H1 (cell line): ENCODE measurements around the gene ZMIZ1. TPM values are rescaled to one million over a fixed set of nuclear protein-coding genes. Genes with fewer than 3 reads are reported as not detected.
A peak's percentile ranks its signal among the peaks of the same experiment; 100 is the strongest.

Experiments used
- CTCF ChIA-PET: fragments of 300-600 bp; sonication (Branson Sonifier 250); formaldehyde crosslinking; loops from one replicate; lab custom pipeline; 2021; ENCODE audit not compliant: partially characterized antibody; lab: Charles Lee
- POLR2A ChIA-PET: fragments of 300-600 bp; sonication (Branson Sonifier 250); formaldehyde crosslinking; loops from one replicate; lab custom pipeline; 2021; ENCODE audit warnings: inconsistent platforms; ENCODE audit not compliant: partially characterized antibody; lab: Charles Lee
- DNase-seq, 2 experiments: peaks; one replicate each; pipeline versions ENCODE4 v3.0.0 to v3.0.0-alpha.2; 2010 to 2022; ENCODE audit warnings: low spot score in 2 of 2, low read depth in 1 of 2, mixed read lengths in 1 of 2
- FAIRE-seq: peaks from 2 replicates; lab custom pipeline; 2011; peaks lifted over from hg19 to GRCh38; lab: Jason Lieb, UNC
- H2AFZ ChIP-seq: 2 replicates; pipeline ENCODE4 v1.8.1; 2012; ENCODE audit warnings: low read length, inconsistent platforms
- H2AK5ac ChIP-seq: 2 replicates; pipeline ENCODE4 v1.6.1; 2013; ENCODE audit warnings: low read depth, low read length
- H2BK120ac ChIP-seq: replicated peaks from 2 replicates; pipeline ENCODE3; 2013; ENCODE audit warnings: low read depth, low read length, inconsistent platforms
- H2BK12ac ChIP-seq: 2 replicates; pipeline ENCODE4 v1.6.1; 2013; ENCODE audit warnings: low read depth, low read length
- H2BK15ac ChIP-seq: 2 replicates; pipeline ENCODE4 v1.6.1; 2013; ENCODE audit warnings: low read length
- H2BK20ac ChIP-seq: 2 replicates; pipeline ENCODE4 v1.6.1; 2013; ENCODE audit warnings: low read length
- H2BK5ac ChIP-seq: 2 replicates; pipeline ENCODE4 v1.6.1; 2013; ENCODE audit warnings: low read depth, low read length
- H3K14ac ChIP-seq: 2 replicates; pipeline ENCODE4 v1.6.1; 2013; ENCODE audit warnings: inconsistent platforms; ENCODE audit not compliant: insufficient read length
- H3K18ac ChIP-seq: 2 replicates; pipeline ENCODE4 v1.6.1; 2013; ENCODE audit warnings: low read length; ENCODE audit errors: extremely low read depth
- H3K23ac ChIP-seq: 2 replicates; pipeline ENCODE4 v1.6.1; 2013; ENCODE audit warnings: inconsistent platforms; ENCODE audit not compliant: insufficient read length
- H3K23me2 ChIP-seq: 2 replicates; pipeline ENCODE4 v1.6.1; 2013; ENCODE audit warnings: low read depth, low read length
- H3K27ac ChIP-seq: 2 replicates; pipeline ENCODE4 v1.6.1; 2011; ENCODE audit warnings: low read depth, low read length, inconsistent platforms
- H3K27me3 ChIP-seq, 4 experiments: replicated peaks in 1 of 4; 1 replicate in 1 of 4; 2 replicates in 3 of 4; pipeline versions ENCODE4 v1.6.1 to v1.8.1; 2011 to 2013; ENCODE audit warnings: low read length in 3 of 4, mild to moderate bottlenecking in 3 of 4, inconsistent platforms in 2 of 4, mixed read lengths in 2 of 4, moderate library complexity in 1 of 4; ENCODE audit not compliant: control insufficient read depth in 3 of 4, insufficient read depth in 3 of 4; ENCODE audit errors: extremely low read depth in 1 of 4
- H3K36me3 ChIP-seq, 4 experiments: 2 replicates each; pipeline versions ENCODE4 v1.6.1 to v1.8.1; 2011 to 2013; ENCODE audit warnings: mild to moderate bottlenecking in 4 of 4, low read length in 3 of 4, moderate library complexity in 2 of 4, control low read depth in 1 of 4, inconsistent platforms in 1 of 4; ENCODE audit not compliant: insufficient read depth in 4 of 4, control insufficient read depth in 2 of 4
- H3K4ac ChIP-seq: replicated peaks from 2 replicates; pipeline ENCODE3; 2013; ENCODE audit warnings: low read length, low read depth, mixed read lengths, inconsistent platforms; ENCODE audit not compliant: insufficient read length
- H3K4me1 ChIP-seq, 4 experiments: replicated peaks in 1 of 4; 1 replicate in 1 of 4; 2 replicates in 3 of 4; pipeline versions ENCODE4 v1.6.1 to v1.8.1; 2011 to 2013; ENCODE audit warnings: low read length in 3 of 4, inconsistent platforms in 2 of 4, mixed read lengths in 1 of 4; ENCODE audit not compliant: insufficient read depth in 4 of 4, control insufficient read depth in 3 of 4
- H3K4me2 ChIP-seq, 2 experiments: 2 replicates each; pipeline versions ENCODE4 v1.6.1 to v1.8.1; 2011 to 2013; ENCODE audit warnings: low read depth in 2 of 2, low read length in 2 of 2, control low read depth in 1 of 2, inconsistent platforms in 1 of 2, mild to moderate bottlenecking in 1 of 2; ENCODE audit not compliant: insufficient read depth in 1 of 2
- H3K4me3 ChIP-seq, 4 experiments: fragments of 200-600, 300-600 bp in 1 of 4; sonication (generic), shearing (Covaris generic), sonication (Bioruptor Twin) in 1 of 4; 2 replicates each; pipeline versions ENCODE4 v1.5.1 to v1.8.1; 2011 to 2016; ENCODE audit warnings: low read length in 4 of 4, low read depth in 3 of 4, control low read depth in 2 of 4, inconsistent platforms in 2 of 4, mild to moderate bottlenecking in 2 of 4, mixed read lengths in 1 of 4, moderate library complexity in 1 of 4; ENCODE audit not compliant: insufficient read depth in 2 of 4; ENCODE audit errors: extremely low read depth in 1 of 4
- H3K56ac ChIP-seq: replicated peaks from 2 replicates; pipeline ENCODE3; 2013; ENCODE audit warnings: low read depth, mild to moderate bottlenecking, mixed read lengths, low read length, inconsistent platforms; ENCODE audit not compliant: insufficient read length
- H3K79me1 ChIP-seq: 2 replicates; pipeline ENCODE4 v1.6.1; 2013; ENCODE audit warnings: low read depth, low read length, control low read depth
- H3K79me2 ChIP-seq, 2 experiments: 2 replicates each; pipeline versions ENCODE4 v1.6.1 to v1.8.1; 2012 to 2013; ENCODE audit warnings: low read length in 2 of 2, mild to moderate bottlenecking in 2 of 2, inconsistent platforms in 1 of 2; ENCODE audit not compliant: insufficient read depth in 2 of 2, control insufficient read depth in 1 of 2
- H3K9ac ChIP-seq, 4 experiments: replicated peaks in 1 of 4; 1 replicate in 1 of 4; 2 replicates in 3 of 4; pipeline versions ENCODE4 v1.6.1 to v1.8.1; 2011 to 2013; ENCODE audit warnings: low read depth in 3 of 4, low read length in 3 of 4, control low read depth in 2 of 4, mild to moderate bottlenecking in 2 of 4, moderate library complexity in 2 of 4, inconsistent platforms in 1 of 4; ENCODE audit errors: extremely low read depth in 1 of 4
- H3K9me3 ChIP-seq, 2 experiments: 2 replicates each; pipeline versions ENCODE4 v1.6.1 to v1.8.1; 2012 to 2013; ENCODE audit warnings: mild to moderate bottlenecking in 2 of 2, moderate library complexity in 2 of 2, control low read depth in 1 of 2, inconsistent platforms in 1 of 2, low read depth in 1 of 2, low read length in 1 of 2, mixed read lengths in 1 of 2; ENCODE audit not compliant: insufficient read depth in 2 of 2
- H4K20me1 ChIP-seq, 2 experiments: replicated peaks in 1 of 2; 2 replicates each; pipeline versions ENCODE3 to v1.8.1; 2011 to 2013; ENCODE audit warnings: inconsistent platforms in 2 of 2, low read length in 2 of 2, mild to moderate bottlenecking in 1 of 2; ENCODE audit not compliant: insufficient read depth in 2 of 2, control insufficient read depth in 1 of 2
- H4K5ac ChIP-seq: 2 replicates; pipeline ENCODE4 v1.6.1; 2013; ENCODE audit warnings: low read length, low read depth, mixed read lengths, inconsistent platforms; ENCODE audit not compliant: insufficient read length
- H4K8ac ChIP-seq: 2 replicates; pipeline ENCODE4 v1.8.0; 2013; ENCODE audit warnings: mild to moderate bottlenecking, moderate library complexity, low read length, inconsistent platforms; ENCODE audit not compliant: insufficient read depth; ENCODE audit errors: extremely low read depth
- H4K91ac ChIP-seq: replicated peaks from 2 replicates; pipeline ENCODE3; 2013; ENCODE audit warnings: low read length, mixed read lengths, inconsistent platforms; ENCODE audit not compliant: insufficient read length
- BACH1 ChIP-seq: IDR thresholded peaks from 2 replicates; pipeline ENCODE4 v1.6.1; 2012; ENCODE audit warnings: low read length, improper control_type of control experiment
- CREB1 ChIP-seq: IDR thresholded peaks from 2 replicates; pipeline ENCODE4 v1.6.1; 2012; ENCODE audit warnings: inconsistent platforms
- HDAC2 ChIP-seq, 2 experiments: fragments of 300-600 bp in 1 of 2; sonication (generic) in 1 of 2; IDR thresholded peaks; 2 replicates each; pipeline ENCODE4 v1.6.1; 2011 to 2012; ENCODE audit warnings: low read depth in 2 of 2, low read length in 2 of 2, mild to moderate bottlenecking in 2 of 2, moderate library complexity in 2 of 2, borderline replicate concordance in 1 of 2, inconsistent platforms in 1 of 2
- POU5F1 ChIP-seq: IDR thresholded peaks from 2 replicates; pipeline ENCODE4 v1.6.1; 2011; ENCODE audit warnings: low read depth, mild to moderate bottlenecking, low read length, moderate library complexity
- RBBP5 ChIP-seq: IDR thresholded peaks from 2 replicates; pipeline ENCODE4 v1.7.1; 2012; ENCODE audit warnings: low read depth, mild to moderate bottlenecking, inconsistent platforms, low read length, moderate library complexity, borderline replicate concordance
- SIN3A ChIP-seq, 2 experiments: IDR thresholded peaks in 1 of 2; conservative IDR thresholded peaks in 1 of 2; 2 replicates each; pipeline ENCODE4 v1.6.1; 2011 to 2012; ENCODE audit warnings: low read length in 2 of 2, improper control_type of control experiment in 1 of 2, low read depth in 1 of 2, mild to moderate bottlenecking in 1 of 2
- SIX5 ChIP-seq: IDR thresholded peaks from 2 replicates; pipeline ENCODE4 v1.6.1; 2011; ENCODE audit warnings: mild to moderate bottlenecking, low read depth, low read length
- TAF1 ChIP-seq: IDR thresholded peaks from 2 replicates; pipeline ENCODE4 v1.6.1; 2011; ENCODE audit warnings: mild to moderate bottlenecking, low read depth, low read length
- TCF12 ChIP-seq: IDR thresholded peaks from 2 replicates; pipeline ENCODE4 v1.6.1; 2011; ENCODE audit warnings: low read depth, mild to moderate bottlenecking, low read length
- WGBS, 2 experiments: shearing (Covaris generic) in 1 of 2; methylation state at CpG; one replicate each; pipeline versions ENCODE4 v1.1.6 to v1.1.7; 2013 to 2015; ENCODE audit warnings: low lambda C conversion rate in 2 of 2, mixed read lengths in 2 of 2, inconsistent platforms in 1 of 2, low coverage in 1 of 2, missing lambda C conversion rate in 1 of 2; ENCODE audit not compliant: insufficient replicate concordance in 2 of 2, insufficient coverage in 1 of 2, insufficient read length in 1 of 2; ENCODE audit errors: extremely low coverage in 1 of 2, missing lambda C conversion rate in 1 of 2; 5-methylcytosine and 5-hydroxymethylcytosine counted together
- polyA plus RNA-seq, 7 experiments: library from polyadenylated mRNA; depleted of rRNA in 3 of 7; stranded (reverse) in 5 of 7; unstranded in 2 of 7; fragments of >200 nt in 5 of 7; fragments of 200-250 nt in 2 of 7; gene quantifications; 1 replicate in 5 of 7; 2 replicates in 1 of 7; 4 replicates in 1 of 7; pipeline versions ENCODE4 v1.2.1 to v1.2.3, GENCODE V29; 2011 to 2013; ENCODE audit warnings: missing spikeins in 2 of 7, mixed read lengths in 2 of 7
- total RNA-seq: library from RNA; stranded (reverse); fragmentation: NEBNext Ultra II Directional; extraction: Animal tissue kit (Norgen Biotek cat#: 25700); gene quantifications from 2 replicates; pipeline ENCODE4 v1.2.1, GENCODE V29; 2021

The ZMIZ1 gene
- total and polyA plus RNA-seq, 2 of the 8 experiments (the other 6 are each of a cell fraction or from before 2014, with no cell fraction given): 8.1 to 28.0 TPM

DNA sequence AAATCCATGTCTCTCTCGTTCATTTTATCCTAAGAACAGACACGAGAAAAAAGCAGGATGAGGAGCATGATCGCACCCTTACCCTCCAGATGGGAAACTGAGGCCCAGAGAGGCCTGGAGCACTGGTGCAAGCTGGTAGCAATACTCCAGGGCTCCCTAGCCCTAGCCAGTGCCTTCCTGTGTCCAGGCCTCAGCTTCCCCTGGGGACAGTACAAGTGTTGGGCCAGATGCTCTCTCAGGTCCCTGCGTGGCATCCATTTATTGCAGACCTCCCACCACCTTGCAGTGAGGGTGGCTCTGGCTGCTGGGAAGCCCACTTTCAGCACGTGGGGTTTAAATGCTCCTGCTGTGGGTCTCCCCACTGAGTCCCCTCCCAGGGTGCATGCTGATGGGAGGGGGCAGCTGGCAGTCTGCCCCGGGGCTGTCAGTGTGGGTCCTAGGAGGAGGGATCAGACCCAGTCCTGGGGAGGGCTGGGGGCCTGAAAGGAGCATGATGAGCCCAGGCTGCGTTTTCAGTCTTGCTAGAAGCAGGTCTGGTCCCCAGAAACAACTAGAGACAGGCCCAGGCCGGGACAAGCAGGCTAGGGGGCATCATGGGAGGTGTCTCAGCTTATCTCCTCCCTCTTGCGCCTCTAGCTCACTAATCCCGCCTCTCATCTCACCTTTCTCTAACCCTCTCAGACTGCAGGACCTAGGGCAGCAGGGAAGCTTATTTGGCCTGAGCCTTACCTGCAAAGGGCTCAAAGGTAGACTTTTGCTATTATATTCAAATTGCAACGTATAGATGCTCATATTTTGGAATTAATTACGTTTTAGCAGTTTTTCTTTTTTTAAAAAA is 277.8 kb downstream of the ZMIZ1 start:
- Histone ChIP-seq H3K79me1 (peaks cover 13% of the 10 kb centered on the region; the same call in 1 of the 2 replicates), H3K27me3 (no peaks in the 10 kb centered on the region), H4K8ac (peak overlapping the region; percentile 66), H3K9me3 (no peaks in the 10 kb centered on the region), H4K91ac (peak overlapping the region; percentile 38), H3K23ac (no peak overlapping the region), H2BK15ac (no peak overlapping the region), H3K79me2 (peaks cover 0 to 11% of the 10 kb centered on the region in 2 experiments; a peak in 1 of 4 replicates), H2BK120ac (no peak overlapping the region), H3K14ac (no peak overlapping the region), H2AK5ac (no peak overlapping the region), H3K4me2 (peak overlapping the region in 1 of 2 experiments; percentile 44; a peak in 3 of 4 replicates), H3K18ac (no peak overlapping the region; the same call in 1 of the 2 replicates), H3K9ac (no peak overlapping the region), H2AFZ (peak overlapping the region; percentile 16), H4K5ac (peak overlapping the region; percentile 12), H2BK20ac (no peak overlapping the region), H3K23me2 (peaks cover 8% of the 10 kb centered on the region; the same call in 1 of the 2 replicates), H3K56ac (no peak overlapping the region), H3K4me1 (peaks cover 0 to 14% (median 6%) of the 10 kb centered on the region in 4 experiments; a peak in 6 of 7 replicates), H2BK5ac (no peak overlapping the region), H3K4ac (no peak overlapping the region), H3K36me3 (peaks cover 12 to 24% (median 13%) of the 10 kb centered on the region in 4 experiments; a peak in 7 of 8 replicates), H2BK12ac (no peak overlapping the region), H3K4me3 (peak overlapping the region in 3 of 4 experiments; percentile 56 to 77 (median 59); a peak in 3 of 8 replicates), H4K20me1 (peaks cover 12 to 13% of the 10 kb centered on the region in 2 experiments), H3K27ac (no peak overlapping the region)
- CTCF ChIA-PET: interaction anchor here (0.5 to 6.6 kb wide), 21 partner anchors 11 to 1138 kb away, joined by 3 to 50 read pairs (median 3); no protein-coding TSS in a partner anchor
- WGBS, 2 experiments: 47% methylated on average over 12 of the region's 12 CpGs; no CpG with 5 or more reads in 1 of the 2 experiments
- POLR2A ChIA-PET: interaction anchor here (0.6 to 1.2 kb wide), 5 partner anchors 10 to 126 kb away, joined by 3 to 5 read pairs (median 3); no protein-coding TSS in a partner anchor
- peak in 1 of 2 experiments; percentile 54 for DNase-seq
- no peak for FAIRE-seq
- no peak for TF ChIP-seq TCF12
- TF ChIP-seq CREB1: no peak
- TF ChIP-seq BACH1: no peak
- TF ChIP-seq RBBP5: no peak
- TF ChIP-seq HDAC2 (IDR thresholded peaks at IDR 0.05; ENCODE audit: borderline replicate concordance in 1 of 2, low read depth in 2 of 2, low read length in 2 of 2): no peak
- TF ChIP-seq POU5F1: no peak
- TF ChIP-seq SIN3A (conservative IDR thresholded peaks at IDR 0.05 in 1 of 2, IDR thresholded peaks at IDR 0.05 in 1 of 2; ENCODE audit: low read depth in 1 of 2, low read length in 2 of 2): no peak
- no peak for TF ChIP-seq SIX5
- no peak for TF ChIP-seq TAF1
